GDM1 (cell line): ENCODE data around the gene ADGRE3.
"Not testable (repeated sequence)": the region's sequence is repeated elsewhere in the genome, so short reads cannot be mapped to it uniquely, and the experiment has no call there.

Experiments
- DNase-seq: peaks from one replicate; lab custom pipeline; 2025; lab: John Stamatoyannopoulos, UW

Gene ADGRE3

GRCh38 chr19:14661372-14661924, 13.2 kb downstream of the ADGRE3 start:
- DNase-seq: peak; percentile 53

- DNase-seq: no peak
Observed at GRCh38 chr19:14659874-14660489, 14.7 kb downstream of the ADGRE3 start.

GRCh38 chr19:14655726-14656125, 18.9 kb downstream of the ADGRE3 start:
- no peak for DNase-seq

DNA sequence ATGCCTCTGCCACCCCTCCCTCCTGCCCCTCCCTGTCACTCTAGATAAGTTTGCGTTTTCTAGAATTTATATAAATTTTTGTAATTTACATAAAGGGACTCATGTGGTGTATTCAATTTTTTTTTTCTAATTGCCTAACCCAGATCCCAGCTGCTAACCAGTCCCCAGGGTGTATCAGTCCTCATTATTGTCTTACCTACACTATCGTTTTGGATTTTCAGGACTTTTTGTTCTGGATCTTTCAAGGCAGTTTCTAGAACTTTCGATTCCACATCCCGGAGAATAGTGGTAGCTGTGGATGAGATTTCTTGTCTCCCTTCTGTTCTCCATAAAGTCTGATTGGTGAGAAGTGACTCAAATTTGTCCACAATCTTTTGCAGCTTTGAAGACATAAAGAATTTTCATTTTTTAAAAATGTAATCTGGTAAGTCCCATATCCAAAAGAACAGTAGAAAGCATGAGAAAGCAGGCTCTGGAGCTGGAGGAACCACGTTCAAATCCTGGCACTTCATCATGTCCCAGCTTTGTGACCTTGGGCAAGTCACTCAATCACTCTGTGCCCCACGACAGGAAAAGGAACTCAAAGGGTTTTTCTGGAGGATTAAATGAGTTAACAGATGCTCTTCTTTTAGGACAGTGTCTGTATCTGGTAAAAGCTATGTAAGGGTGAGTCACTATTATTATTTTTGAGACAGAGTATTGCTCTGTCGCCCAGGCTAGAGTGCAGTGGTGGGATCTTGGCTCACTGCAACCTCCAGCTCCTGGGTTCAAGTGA, 19.7 kb downstream of the ADGRE3 start:
- DNase-seq: no peak

GRCh38 chr19:14650161-14650560, 24.5 kb downstream of the ADGRE3 start:
- no peak for DNase-seq

DNA sequence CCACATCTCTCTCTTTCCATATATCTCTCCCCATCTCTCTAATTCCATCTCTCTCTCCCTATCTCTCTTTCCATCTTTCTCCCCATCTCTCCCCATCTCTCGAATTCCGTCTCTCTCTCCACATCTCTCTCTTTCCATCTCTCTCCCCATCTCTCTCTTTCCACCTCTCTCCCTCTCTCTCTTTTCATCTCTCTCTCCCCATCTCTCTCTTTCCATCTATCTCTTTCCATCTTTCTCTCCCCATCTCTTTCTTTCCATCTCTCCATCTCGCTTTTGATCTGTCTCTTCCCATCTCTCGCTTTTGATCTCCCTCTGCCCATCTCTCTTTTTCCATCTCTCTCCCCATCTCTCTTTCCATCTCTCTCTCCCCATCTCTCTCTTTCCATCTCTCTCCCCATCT, 25.6 kb downstream of the ADGRE3 start:
- no peak for DNase-seq

- no peak for DNase-seq
Observed at GRCh38 chr19:14648506-14648905, 26.1 kb downstream of the ADGRE3 start.

DNA sequence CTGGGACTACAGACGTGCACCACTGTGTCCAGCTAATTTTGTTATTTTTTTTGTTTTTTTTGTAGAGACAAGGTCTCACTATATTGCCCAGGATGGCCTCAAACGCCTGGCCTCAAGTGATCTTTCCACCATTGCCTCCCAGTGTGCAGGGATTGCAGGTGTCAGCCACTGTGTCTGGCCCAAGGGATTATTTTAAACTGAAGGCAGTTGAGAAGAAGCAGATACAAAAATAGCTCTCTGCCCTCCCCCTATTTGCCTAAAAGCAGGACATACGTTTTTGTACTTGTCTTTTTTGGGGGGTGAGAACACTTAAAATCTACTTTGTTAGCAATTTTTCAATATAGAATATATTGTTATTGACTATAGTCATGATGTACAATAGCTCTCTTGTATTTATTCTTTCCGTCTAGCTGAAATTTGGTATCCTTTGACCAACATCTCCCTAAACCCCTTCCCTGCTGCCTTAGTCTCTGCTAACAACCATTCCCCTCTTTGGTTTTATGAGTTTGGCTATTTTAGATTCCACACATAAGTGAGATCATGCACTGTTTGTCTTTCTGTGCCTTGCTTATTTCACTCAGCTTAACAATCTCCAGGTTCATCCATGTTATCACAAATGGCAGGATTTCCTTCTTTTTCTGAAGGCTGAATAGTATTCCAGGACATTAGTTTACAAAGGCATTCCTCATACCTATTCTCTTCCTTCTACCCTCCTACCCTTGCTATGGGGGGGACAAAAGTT, 34.9 kb downstream of the ADGRE3 start:
- DNase-seq: no peak

DNA sequence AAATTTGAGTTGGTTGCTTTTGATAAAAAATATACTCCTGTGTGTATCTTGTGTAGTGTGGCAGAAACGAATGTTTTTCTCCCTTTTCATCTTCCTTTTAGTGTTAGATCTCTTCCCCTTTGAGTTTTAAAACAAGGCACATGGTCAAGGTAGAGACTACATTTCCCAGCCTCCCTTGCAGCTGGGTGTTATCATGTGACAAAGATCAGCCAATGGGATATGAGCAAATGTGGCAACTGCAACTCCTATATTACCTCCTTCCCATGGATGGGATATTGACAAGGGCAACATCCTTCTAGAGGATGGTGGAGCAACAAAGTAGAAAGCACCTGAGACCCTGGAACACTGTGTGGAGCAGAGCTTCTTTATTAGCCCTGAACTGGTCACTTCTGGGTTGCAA, 42.4 kb downstream of the ADGRE3 start:
- no peak for DNase-seq

GRCh38 chr19:14629557-14629956, 45.1 kb downstream of the ADGRE3 start:
- no peak for DNase-seq

- DNase-seq: not testable (repeated sequence)
Observed at GRCh38 chr19:14624491-14624890, 50.2 kb downstream of the ADGRE3 start.

GRCh38 chr19:14619404-14619803, 55.2 kb downstream of the ADGRE3 start:
- no peak for DNase-seq

DNA sequence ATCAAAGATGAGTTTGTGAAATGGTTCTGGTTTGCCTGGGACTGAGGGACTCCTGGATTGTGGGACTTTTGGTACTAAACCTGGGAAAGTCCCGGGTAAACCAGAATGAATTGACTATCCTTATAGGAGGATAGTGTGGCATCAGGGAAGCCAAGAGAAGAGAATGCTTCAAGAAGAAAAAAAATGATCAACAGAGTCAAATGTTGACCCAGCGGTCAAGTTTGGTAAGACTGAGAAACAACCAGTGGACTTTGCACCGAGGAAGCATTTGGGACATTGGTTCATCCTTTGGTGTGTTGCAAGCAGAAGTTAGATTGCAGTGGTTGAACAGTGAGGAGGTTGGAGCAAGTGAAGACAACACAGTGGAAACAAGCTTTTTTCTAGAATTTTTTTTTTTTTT, 58.2 kb downstream of the ADGRE3 start:
- DNase-seq: no peak

GRCh38 chr19:14615623-14616022, 59.0 kb downstream of the ADGRE3 start:
- DNase-seq: no peak

DNA sequence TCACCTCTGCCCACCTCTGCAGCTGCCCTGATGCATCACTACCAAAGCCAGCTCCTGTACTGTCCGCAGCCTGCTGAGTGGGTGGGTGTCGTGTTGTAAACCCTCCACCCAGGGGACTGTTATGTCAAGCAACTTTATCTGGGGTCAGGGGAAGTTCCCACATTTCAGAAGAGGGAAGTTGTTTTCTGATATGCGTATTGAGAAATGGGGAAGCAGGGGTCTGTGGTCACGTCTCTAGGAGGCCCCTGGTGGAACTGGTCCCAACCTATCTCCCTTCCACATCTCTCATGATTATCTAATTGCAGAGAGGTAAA, 60.6 kb downstream of the ADGRE3 start:
- DNase-seq: peak; percentile 42

DNA sequence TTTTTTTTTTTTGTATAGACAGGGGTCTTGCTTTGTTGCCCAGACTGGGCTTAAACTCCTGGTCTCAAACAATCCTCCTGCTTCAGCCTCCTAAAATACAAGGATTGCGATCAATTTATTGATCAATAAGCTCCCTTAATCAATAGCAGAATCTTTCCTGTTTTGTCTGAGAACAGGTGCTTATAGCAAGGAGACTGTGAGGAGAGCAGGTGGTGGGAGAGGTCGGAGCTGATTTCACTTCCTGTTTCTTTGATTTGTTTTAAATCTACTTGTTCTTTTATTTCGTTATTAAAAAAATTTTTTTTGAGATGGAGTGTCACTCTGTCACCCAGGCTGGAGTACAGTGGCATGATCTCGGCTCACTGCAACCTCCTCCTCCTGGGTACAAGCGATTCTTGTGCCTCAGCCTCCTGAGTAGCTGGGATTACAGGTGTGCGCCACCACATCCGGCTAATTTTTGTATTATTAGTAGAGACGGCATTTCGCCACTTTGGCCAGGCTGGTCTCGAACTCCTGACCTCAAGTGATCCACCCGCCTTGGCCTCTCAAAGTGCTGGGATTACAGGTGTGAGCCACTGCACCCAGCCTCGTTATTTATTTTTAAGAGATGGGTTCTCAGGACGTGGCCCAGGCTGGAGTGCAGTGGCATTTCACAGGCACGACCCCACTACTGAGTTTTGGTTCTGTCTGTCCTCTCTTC, 61.1 kb downstream of the ADGRE3 start:
- not testable (repeated sequence) for DNase-seq

- DNase-seq: no peak
Observed at GRCh38 chr19:14612657-14613056, 62.0 kb downstream of the ADGRE3 start.

DNA sequence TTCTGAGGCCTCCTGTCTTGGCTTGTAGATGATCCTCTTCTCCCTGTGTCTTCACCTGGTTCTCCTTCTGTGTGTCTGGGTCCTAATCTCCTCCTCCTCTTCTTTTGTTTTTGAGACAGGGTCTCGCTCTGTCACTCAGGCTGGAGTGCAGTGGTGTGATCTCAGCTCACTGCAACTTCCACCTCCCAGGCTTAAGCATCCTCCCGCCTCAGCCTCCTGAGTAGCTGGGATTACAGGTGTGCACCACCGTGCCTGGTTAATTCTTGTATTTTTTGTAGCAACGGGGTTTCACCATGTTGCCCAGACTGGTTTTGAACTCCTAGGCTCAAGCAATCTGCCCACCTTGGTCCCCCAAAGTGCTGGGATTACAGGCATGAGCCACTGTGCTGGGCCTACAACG, 62.4 kb downstream of the ADGRE3 start:
- DNase-seq: not testable (repeated sequence)

DNA sequence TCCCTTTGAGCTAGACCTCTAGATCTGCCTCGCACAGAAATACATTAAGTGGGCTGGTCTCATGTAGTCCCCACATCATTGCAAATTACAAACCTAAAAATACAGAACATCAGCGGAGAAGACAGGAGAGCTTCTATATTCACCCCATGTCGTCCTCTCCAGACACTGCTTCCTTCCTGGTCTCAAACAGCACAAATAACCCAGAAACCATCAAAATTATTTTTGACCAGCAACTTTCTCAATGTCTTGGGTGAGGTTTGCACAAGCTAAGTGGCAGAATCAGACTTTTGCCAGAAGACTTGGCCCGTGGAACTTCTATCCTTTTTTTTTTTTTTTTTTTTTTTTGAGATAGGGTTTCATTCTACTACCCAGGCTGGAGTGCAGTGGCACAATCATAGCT, 63.6 kb downstream of the ADGRE3 start:
- DNase-seq: no peak

DNA sequence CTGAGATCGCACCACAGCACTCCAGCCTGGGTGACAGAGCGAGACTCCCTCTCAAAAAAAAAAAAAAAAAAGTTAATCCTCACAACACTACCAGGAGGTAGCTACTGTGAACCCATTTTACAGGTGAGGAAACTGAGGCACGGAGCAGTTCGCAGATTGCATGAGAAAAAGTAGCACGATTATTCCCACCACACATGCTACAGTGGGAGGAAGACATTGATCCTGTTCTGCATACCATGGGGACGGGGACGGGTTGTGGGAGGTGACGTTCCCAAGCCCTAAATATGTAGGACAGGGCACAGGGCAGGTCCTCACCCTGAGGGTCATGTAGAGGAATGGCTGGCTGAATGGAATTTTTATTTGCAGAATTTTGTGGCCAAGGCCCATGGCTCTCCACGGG, 68.0 kb downstream of the ADGRE3 start:
- DNase-seq: no peak

GRCh38 chr19:14603990-14604387, 70.7 kb downstream of the ADGRE3 start:
- DNase-seq: no peak

DNA sequence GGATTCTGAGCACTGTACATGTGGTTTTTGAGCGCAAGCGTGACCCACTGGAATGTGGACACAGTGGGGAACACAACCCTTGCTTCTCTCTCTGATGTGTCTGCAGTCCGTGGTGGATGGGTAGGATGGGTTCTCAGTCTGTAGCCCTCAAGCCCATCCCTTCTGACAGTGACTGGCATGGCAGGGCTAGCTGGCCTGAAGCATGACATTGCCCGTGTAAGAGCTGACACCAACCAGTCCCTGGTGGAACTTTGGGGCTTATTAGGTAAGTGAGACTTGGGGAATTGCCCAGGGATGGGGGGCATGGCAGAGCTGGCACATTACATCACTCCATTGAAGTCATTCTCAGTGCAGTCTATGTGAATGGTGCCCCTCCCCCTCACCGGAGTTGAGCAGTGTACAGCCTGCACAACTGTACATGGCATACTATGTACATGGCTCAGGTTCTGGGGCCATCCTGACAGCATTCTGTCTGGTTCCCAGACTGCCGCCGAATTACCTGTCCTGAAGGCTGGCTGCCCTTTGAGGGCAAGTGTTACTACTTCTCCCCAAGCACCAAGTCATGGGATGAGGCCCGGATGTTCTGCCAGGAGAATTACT, 75.0 kb downstream of the ADGRE3 start:
- no peak for DNase-seq
